HG03196 (cell line): ENCODE results near the gene ANXA2R.
A peak's percentile ranks its signal among the peaks of the same experiment; 100 is the strongest.
"Not testable (repeated sequence)": the region's sequence is repeated elsewhere in the genome, so short reads cannot be mapped to it uniquely, and the experiment has no call there.

ENCODE experiments used
- ATAC-seq: cut with Tn5 transposase; IDR thresholded peaks from one replicate; pipeline ENCODE4 v1.9.1; 2021; ENCODE audit not compliant: unreplicated experiment

ANXA2R gene

GRCh38 chr5:43040287-43041098 is at the start of gene ANXA2R:
Gene ANXA2R (minus strand): TSS chr5:43040319. CDS start chr5:43040046, 273 bp downstream.
- ATAC-seq = peak; percentile 49

- not testable (repeated sequence) for ATAC-seq
These were observed 46.2 kb upstream of the ANXA2R start for GRCh38 chr5:43086118-43086908.

- ATAC-seq = no peak
These were observed 45.3 kb upstream of the ANXA2R start for GRCh38 chr5:43085453-43085852.

GRCh38 chr5:43084468-43084867 is 44.3 kb upstream of the ANXA2R start:
- not testable (repeated sequence) for ATAC-seq

- not testable (repeated sequence) for ATAC-seq
These were observed 41.2 kb upstream of the ANXA2R start for GRCh38 chr5:43081345-43081744.

GRCh38 chr5:43078956-43079355 is 38.8 kb upstream of the ANXA2R start:
- no peak for ATAC-seq

GRCh38 chr5:43077446-43078191 is 37.5 kb upstream of the ANXA2R start:
- not testable (repeated sequence) for ATAC-seq

- no peak for ATAC-seq
These were observed 35.5 kb upstream of the ANXA2R start for GRCh38 chr5:43075319-43076293.

GRCh38 chr5:43074987-43075318 is 34.8 kb upstream of the ANXA2R start:
- ATAC-seq = no peak

GRCh38 chr5:43073597-43074546 is 33.8 kb upstream of the ANXA2R start:
- ATAC-seq = no peak

GRCh38 chr5:43069401-43069720 is 29.2 kb upstream of the ANXA2R start:
- not testable (repeated sequence) for ATAC-seq

- no peak for ATAC-seq
These were observed 27.9 kb upstream of the ANXA2R start for GRCh38 chr5:43068037-43068436.

- ATAC-seq = peak; percentile 41
These were observed 27.0 kb upstream of the ANXA2R start for GRCh38 chr5:43066799-43067741.

GRCh38 chr5:43065948-43066798 is 26.1 kb upstream of the ANXA2R start:
- ATAC-seq = peak; percentile 32

- ATAC-seq = no peak
These were observed 25.3 kb upstream of the ANXA2R start for GRCh38 chr5:43065387-43065947.

- ATAC-seq = no peak
These were observed 23.6 kb upstream of the ANXA2R start for GRCh38 chr5:43063721-43064171.
